IMR-90 (cell line): Measurements from ENCODE around the gene USH2A. TPM values are rescaled to one million over a fixed set of nuclear protein-coding genes. Genes with fewer than 3 reads are reported as not detected.

Experiments
- ATAC-seq: fragments of 200-7000 bp; cut with Tn5 transposase; 2 replicates; pipeline ENCODE4 v1.9.1; 2020; ENCODE audit warnings: low read depth, mild to moderate bottlenecking, moderate library complexity
- BruUV-seq: library from RNA; stranded (reverse); fragments of 400-500 nt; replicated peaks from 2 replicates; lab custom pipeline; 2021; lab: Mats Ljungman, UMichigan
- CTCF ChIA-PET: fragments of 300-600 bp; formaldehyde crosslinking; extraction: SDS; loops from one replicate; lab custom pipeline; 2021; ENCODE audit warnings: antibody characterized with exemption; lab: Yijun Ruan, JAX
- POLR2A ChIA-PET: fragments of 300-600 bp; sonication (Branson Sonifier 250); formaldehyde crosslinking; loops from one replicate; lab custom pipeline; 2022; ENCODE audit warnings: antibody characterized with exemption; ENCODE audit not compliant: unreplicated experiment; lab: Charles Lee
- DNase-seq: peaks from one replicate; pipeline ENCODE4 v3.0.0; 2013
- H2AFZ ChIP-seq: replicated peaks from 2 replicates; pipeline ENCODE3; 2013; ENCODE audit warnings: low read length, mild to moderate bottlenecking; ENCODE audit not compliant: poor library complexity
- H2AK5ac ChIP-seq: 2 replicates; pipeline ENCODE4 v1.6.1; 2013; ENCODE audit warnings: low read depth, low read length, inconsistent platforms
- H2AK9ac ChIP-seq: replicated peaks from 2 replicates; pipeline ENCODE3; 2013; ENCODE audit warnings: mild to moderate bottlenecking, low read depth, low read length, moderate library complexity; ENCODE audit not compliant: poor library complexity
- H2BK120ac ChIP-seq: 2 replicates; pipeline ENCODE4 v1.6.1; 2013; ENCODE audit warnings: low read depth, low read length, inconsistent platforms
- H2BK15ac ChIP-seq: 3 replicates; pipeline ENCODE4 v1.6.1; 2013; ENCODE audit warnings: low read depth, low read length, inconsistent platforms
- H2BK20ac ChIP-seq: 2 replicates; pipeline ENCODE4 v1.6.1; 2013; ENCODE audit warnings: low read depth, mild to moderate bottlenecking, inconsistent platforms, low read length, moderate library complexity
- H2BK5ac ChIP-seq: 2 replicates; pipeline ENCODE4 v1.6.1; 2013; ENCODE audit warnings: mild to moderate bottlenecking, low read depth, low read length, inconsistent platforms; ENCODE audit not compliant: poor library complexity, severe bottlenecking
- H3K14ac ChIP-seq: replicated peaks from 2 replicates; pipeline ENCODE4 v1.6.1; 2013; ENCODE audit warnings: low read depth, low read length, inconsistent platforms
- H3K18ac ChIP-seq: 2 replicates; pipeline ENCODE4 v1.6.1; 2013; ENCODE audit warnings: low read depth, low read length, control low read depth
- H3K23ac ChIP-seq: 2 replicates; pipeline ENCODE4 v1.6.1; 2013; ENCODE audit warnings: low read depth, low read length, inconsistent platforms
- H3K27ac ChIP-seq: 2 replicates; pipeline ENCODE4 v1.5.1; 2013; ENCODE audit warnings: mild to moderate bottlenecking, control low read depth, low read length; ENCODE audit not compliant: insufficient read depth
- H3K27me3 ChIP-seq: 2 replicates; pipeline ENCODE4 v1.6.1; 2013; ENCODE audit warnings: low read length; ENCODE audit not compliant: control insufficient read depth, insufficient read depth
- H3K36me3 ChIP-seq: 2 replicates; pipeline ENCODE4 v1.6.1; 2013; ENCODE audit warnings: low read length, mixed read lengths; ENCODE audit not compliant: control insufficient read depth, insufficient read depth
- H3K4ac ChIP-seq: 2 replicates; pipeline ENCODE4 v1.6.1; 2013; ENCODE audit warnings: low read depth, low read length, inconsistent platforms
- H3K4me1 ChIP-seq: 2 replicates; pipeline ENCODE4 v1.6.1; 2013; ENCODE audit warnings: low read length, mixed read lengths; ENCODE audit not compliant: control insufficient read depth, insufficient read depth
- H3K4me2 ChIP-seq: 2 replicates; pipeline ENCODE4 v1.6.1; 2013; ENCODE audit warnings: low read depth, mild to moderate bottlenecking, control low read depth, low read length, moderate library complexity
- H3K4me3 ChIP-seq: 2 replicates; pipeline ENCODE4 v1.5.1; 2013; ENCODE audit warnings: low read depth, mild to moderate bottlenecking, control low read depth, low read length, moderate library complexity; ENCODE audit not compliant: insufficient read depth
- H3K56ac ChIP-seq: 2 replicates; pipeline ENCODE4 v1.6.1; 2013; ENCODE audit warnings: low read length, inconsistent platforms; ENCODE audit not compliant: insufficient read depth; ENCODE audit errors: extremely low read depth
- H3K79me1 ChIP-seq, 2 experiments: 2 replicates each; pipeline ENCODE4 v1.6.1; 2013; ENCODE audit warnings: low read length in 2 of 2, inconsistent platforms in 1 of 2, low read depth in 1 of 2
- H3K9ac ChIP-seq: 2 replicates; pipeline ENCODE4 v1.6.1; 2013; ENCODE audit warnings: low read depth, low read length, control low read depth
- H3K9me1 ChIP-seq: 2 replicates; pipeline ENCODE4 v1.6.1; 2013; ENCODE audit warnings: low read length, inconsistent platforms; ENCODE audit not compliant: insufficient read depth
- H3K9me3 ChIP-seq: 2 replicates; pipeline ENCODE4 v1.6.1; 2013; ENCODE audit warnings: low read length; ENCODE audit not compliant: control insufficient read depth, insufficient read depth
- H4K20me1 ChIP-seq: 2 replicates; pipeline ENCODE4 v1.6.1; 2013; ENCODE audit warnings: low read length, inconsistent platforms; ENCODE audit not compliant: insufficient read depth
- H4K5ac ChIP-seq: 2 replicates; pipeline ENCODE4 v1.6.1; 2013; ENCODE audit warnings: mild to moderate bottlenecking, low read depth, low read length, control low read depth
- H4K8ac ChIP-seq, 2 experiments: 2 replicates each; pipeline ENCODE4 v1.6.1; 2013; ENCODE audit warnings: low read depth in 2 of 2, low read length in 2 of 2, control low read depth in 1 of 2, inconsistent platforms in 1 of 2
- H4K91ac ChIP-seq: 2 replicates; pipeline ENCODE4 v1.6.1; 2013; ENCODE audit warnings: low read depth, low read length, inconsistent platforms; ENCODE audit not compliant: insufficient read depth
- CEBPB ChIP-seq: IDR thresholded peaks from 2 replicates; pipeline ENCODE4 v1.6.1; 2012; ENCODE audit warnings: low read depth, low read length, improper control_type of control experiment
- CHD1 ChIP-seq: IDR thresholded peaks from 2 replicates; pipeline ENCODE4 v1.6.1; 2012; ENCODE audit warnings: low read depth, low read length, improper control_type of control experiment
- CTCF ChIP-seq: conservative IDR thresholded peaks from 2 replicates; pipeline ENCODE4 v1.5.1; 2012; ENCODE audit warnings: mild to moderate bottlenecking, low read depth, low read length, improper control_type of control experiment
- ELK1 ChIP-seq: fragments of 150-350 bp; IDR thresholded peaks from 2 replicates; pipeline ENCODE4 v1.6.1; 2016; ENCODE audit warnings: low read depth, mild to moderate bottlenecking, low read length, moderate library complexity, borderline replicate concordance
- MAFK ChIP-seq: IDR thresholded peaks from 2 replicates; pipeline ENCODE4 v1.6.1; 2012; ENCODE audit warnings: low read depth, low read length, improper control_type of control experiment
- MXI1 ChIP-seq: IDR thresholded peaks from 2 replicates; pipeline ENCODE4 v1.6.1; 2012; ENCODE audit warnings: low read depth, mild to moderate bottlenecking, low read length, moderate library complexity, borderline replicate concordance
- RAD21 ChIP-seq: IDR thresholded peaks from 2 replicates; pipeline ENCODE4 v1.6.1; 2012; ENCODE audit warnings: low read length, improper control_type of control experiment
- RFX5 ChIP-seq: IDR thresholded peaks from 2 replicates; pipeline ENCODE4 v1.8.0; 2012; ENCODE audit warnings: low read depth, mild to moderate bottlenecking, low read length, moderate library complexity
- USF2 ChIP-seq: fragments of 150-350 bp; IDR thresholded peaks from 2 replicates; pipeline ENCODE4 v1.6.1; 2017; ENCODE audit warnings: mild to moderate bottlenecking, antibody characterized with exemption, low read length, low read depth
- WGBS, 2 experiments: methylation state at CpG; one replicate each; pipeline versions ENCODE4 v1.1.5 to v1.1.7; 2013; ENCODE audit warnings: missing lambda C conversion rate in 2 of 2; ENCODE audit not compliant: insufficient read length in 1 of 2; ENCODE audit errors: extremely low coverage in 2 of 2; 5-methylcytosine and 5-hydroxymethylcytosine counted together
- dilution Hi-C: fragments of 300-500 bp; cut with HindIII; formaldehyde crosslinking; loops from one replicate; pipeline ENCODE4 v1.14.3; 2018; ENCODE audit warnings: low sequenced_read_pairs; ENCODE audit not compliant: unreplicated experiment
- in situ Hi-C: fragments of 300-500 bp; cut with MboI; formaldehyde crosslinking; loops from 3 replicates; pipeline ENCODE4 v1.14.3; 2019; ENCODE audit warnings: low sequenced_read_pairs, inconsistent platforms, mixed read lengths
- intact Hi-C: fragments of 100-400 bp; cut with micrococcal nuclease; formaldehyde crosslinking; loops from 2 replicates; pipeline ENCODE4 v1.10.0; 2022
- polyA plus RNA-seq, 3 experiments: library from polyadenylated mRNA; depleted of rRNA; stranded (reverse); fragments of >200 nt; gene quantifications; 2 replicates each; pipeline ENCODE4 v1.2.3, GENCODE V29; 2012; ENCODE audit warnings: low replicate concordance in 1 of 3
- total RNA-seq: library from RNA; depleted of rRNA; stranded (reverse); fragments of >200 nt; gene quantifications from 2 replicates; pipeline ENCODE4 v1.2.3, GENCODE V29; 2012

Gene USH2A
- total and polyA plus RNA-seq, 2 of the 4 experiments (the other 2 are of a cell fraction) = under 0.01 to 0.02 TPM

- no peak for TF ChIP-seq RFX5
These were observed 704.5 kb downstream of the USH2A start (continued) for GRCh38 chr1:215718575-215719287.

- Histone ChIP-seq H3K27me3 (no peaks in the 10 kb centered on the region), H2BK15ac (no peak overlapping the region), H3K23ac (no peak overlapping the region), H4K20me1 (no peaks in the 10 kb centered on the region), H4K8ac (no peak overlapping the region), H4K5ac (no peak overlapping the region), H3K18ac (no peak overlapping the region), H3K79me1 (no peaks in the 10 kb centered on the region), H3K36me3 (no peaks in the 10 kb centered on the region), H3K9ac (no peak overlapping the region), H2AFZ (no peak overlapping the region), H3K9me3 (no peaks in the 10 kb centered on the region), H3K4ac (no peak overlapping the region), H3K56ac (no peak overlapping the region), H3K4me2 (no peak overlapping the region), H2BK5ac (no peak overlapping the region), H2AK9ac (no peak overlapping the region), H3K27ac (no peak overlapping the region), H3K4me1 (peaks cover 2% of the 10 kb centered on the region; the same call in 1 of the 2 replicates), H3K4me3 (no peak overlapping the region), H2BK120ac (no peak overlapping the region), H2AK5ac (no peak overlapping the region), H3K14ac (no peak overlapping the region), H2BK20ac (no peak overlapping the region), H4K91ac (no peak overlapping the region), H3K9me1 (0 out of 2 replicates have a peak, but pooled peaks cover 3% of the 10 kb centered on the region)
- dilution Hi-C loops (no loop called here), in situ Hi-C loops (no loop called here), intact Hi-C loops (no loop called here)
- no peak for ATAC-seq
- DNase-seq = no peak
- no TSS peak for BruUV-seq
- POLR2A ChIA-PET = no interaction called here
- TF ChIP-seq CHD1 (no peak), CEBPB (no peak), CTCF (no peak), USF2 (no peak), MAFK (no peak), RAD21 (no peak), MXI1 (no peak), RFX5 (no peak), ELK1 (no peak)
- no CpG with 5 or more reads among the region's 4 CpGs for WGBS, 2 experiments
- CTCF ChIA-PET = no interaction called here
These were observed 705.4 kb downstream of the USH2A start for GRCh38 chr1:215717677-215718426.
